Mesendoderm (in vitro differentiated cells): Measurements from ENCODE around the gene TEX54.

Experiments
- DNase-seq: peaks from one replicate; pipeline ENCODE4 v3.0.0; 2013
- H2AK5ac ChIP-seq: 2 replicates; pipeline ENCODE4 v1.6.1; 2013; ENCODE audit warnings: low read length, inconsistent platforms
- H2BK120ac ChIP-seq: 2 replicates; pipeline ENCODE4 v1.6.1; 2013; ENCODE audit warnings: low read depth, mild to moderate bottlenecking, low read length, moderate library complexity, mixed read lengths
- H2BK15ac ChIP-seq: replicated peaks from 2 replicates; pipeline ENCODE4 v1.6.1; 2013; ENCODE audit warnings: low read depth, mild to moderate bottlenecking, moderate library complexity
- H2BK5ac ChIP-seq: 2 replicates; pipeline ENCODE4 v1.6.1; 2013; ENCODE audit warnings: low read length, inconsistent platforms
- H3K18ac ChIP-seq: 2 replicates; pipeline ENCODE4 v1.6.1; 2013; ENCODE audit warnings: mild to moderate bottlenecking, low read length, mixed read lengths
- H3K23ac ChIP-seq: one replicate; pipeline ENCODE4 v1.6.1; 2013; ENCODE audit warnings: low read length
- H3K27ac ChIP-seq: 2 replicates; pipeline ENCODE4 v1.5.1; 2013; ENCODE audit warnings: low read depth, mild to moderate bottlenecking, inconsistent platforms, low read length, moderate library complexity
- H3K27me3 ChIP-seq: 2 replicates; pipeline ENCODE4 v1.6.1; 2013; ENCODE audit warnings: low read length, control low read depth, mild to moderate bottlenecking, inconsistent platforms; ENCODE audit not compliant: insufficient read depth, poor library complexity
- H3K36me3 ChIP-seq: 2 replicates; pipeline ENCODE4 v1.6.1; 2013; ENCODE audit warnings: low read length, inconsistent platforms; ENCODE audit not compliant: control insufficient read depth, insufficient read depth
- H3K4ac ChIP-seq: one replicate; pipeline ENCODE4 v1.6.1; 2013; ENCODE audit warnings: low read depth, mild to moderate bottlenecking, low read length, moderate library complexity
- H3K4me1 ChIP-seq: 2 replicates; pipeline ENCODE4 v1.6.1; 2013; ENCODE audit warnings: low read depth, low read length, inconsistent platforms; ENCODE audit not compliant: control insufficient read depth
- H3K4me2 ChIP-seq: 2 replicates; pipeline ENCODE4 v1.6.1; 2013; ENCODE audit warnings: low read length
- H3K4me3 ChIP-seq: 2 replicates; pipeline ENCODE4 v1.5.1; 2013; ENCODE audit warnings: mild to moderate bottlenecking, low read length
- H3K56ac ChIP-seq: one replicate; pipeline ENCODE4 v1.6.1; 2013; ENCODE audit warnings: low read length
- H3K79me1 ChIP-seq: 2 replicates; pipeline ENCODE4 v1.6.1; 2013; ENCODE audit warnings: low read length, inconsistent platforms
- H3K79me2 ChIP-seq: 2 replicates; pipeline ENCODE4 v1.6.1; 2013; ENCODE audit warnings: mild to moderate bottlenecking, low read length; ENCODE audit not compliant: control insufficient read depth, insufficient read depth
- H3K9ac ChIP-seq: 2 replicates; pipeline ENCODE4 v1.6.1; 2013; ENCODE audit warnings: low read length, inconsistent platforms
- H4K5ac ChIP-seq: one replicate; pipeline ENCODE4 v1.6.1; 2013; ENCODE audit warnings: low read length
- H4K8ac ChIP-seq: one replicate; pipeline ENCODE4 v1.6.1; 2013; ENCODE audit warnings: low read depth, mild to moderate bottlenecking, control low read depth, low read length, moderate library complexity
- WGBS: extraction: QIAGEN DNeasy Blood & Tissue Kit; methylation state at CpG from one replicate; pipeline ENCODE4 v1.1.7; 2013; ENCODE audit warnings: low lambda C conversion rate, missing lambda C conversion rate; ENCODE audit not compliant: insufficient coverage; ENCODE audit errors: extremely low coverage; 5-methylcytosine and 5-hydroxymethylcytosine counted together

Gene TEX54

GRCh38 chr11:62801071-62801470 is 31.6 kb downstream of the TEX54 start:
- Histone ChIP-seq H3K56ac (no peak overlapping the region), H3K27ac (no peak overlapping the region), H3K27me3 (no peaks in the 10 kb centered on the region), H3K4me3 (no peak overlapping the region), H3K4me2 (no peak overlapping the region), H3K18ac (no peak overlapping the region), H3K79me2 (peaks cover 18% of the 10 kb centered on the region), H3K4ac (no peak overlapping the region), H4K5ac (no peak overlapping the region), H2BK120ac (no peak overlapping the region), H2BK5ac (no peak overlapping the region), H3K4me1 (peaks cover 5% of the 10 kb centered on the region), H2AK5ac (no peak overlapping the region), H3K23ac (no peak overlapping the region), H3K36me3 (peaks cover 22% of the 10 kb centered on the region), H3K79me1 (peaks cover 12% of the 10 kb centered on the region), H3K9ac (no peak overlapping the region), H4K8ac (no peak overlapping the region), H2BK15ac (no peak overlapping the region)
- DNase-seq = no peak
- WGBS = no CpG with 5 or more reads among the region's 4 CpGs

- no peak overlapping the region for H2AK5ac ChIP-seq
- H3K4me1 ChIP-seq = peaks cover 3% of the 10 kb centered on the region
- H4K5ac ChIP-seq = no peak overlapping the region
- H2BK15ac ChIP-seq = no peak overlapping the region
- H3K4me3 ChIP-seq = no peak overlapping the region
- H4K8ac ChIP-seq = no peak overlapping the region
- no peak for DNase-seq
- no peak overlapping the region for H3K27ac ChIP-seq
- no peak overlapping the region for H3K4ac ChIP-seq
- no peak overlapping the region for H3K23ac ChIP-seq
- WGBS = no CpG with 5 or more reads among the region's 10 CpGs
- H3K4me2 ChIP-seq = no peak overlapping the region
- H3K36me3 ChIP-seq = peaks cover 29% of the 10 kb centered on the region
- no peak overlapping the region for H2BK5ac ChIP-seq
- no peak overlapping the region for H3K56ac ChIP-seq
- peaks cover 11% of the 10 kb centered on the region for H3K79me1 ChIP-seq
- peaks cover 13% of the 10 kb centered on the region for H3K79me2 ChIP-seq
- H3K27me3 ChIP-seq = no peaks in the 10 kb centered on the region
- H3K18ac ChIP-seq = no peak overlapping the region
- no peak overlapping the region for H2BK120ac ChIP-seq
- H3K9ac ChIP-seq = no peak overlapping the region
Measured at GRCh38 chr11:62799486-62799885, 33.2 kb downstream of the TEX54 start.

- no CpG with 5 or more reads among the region's 7 CpGs for whole genome bisulfite sequencing
- no peak overlapping the region for H3K4me2 ChIP-seq
- no peak overlapping the region for H2BK120ac ChIP-seq
- peak; percentile 63 for DNase-seq
- no peak overlapping the region for H3K4ac ChIP-seq
- H3K4me3 ChIP-seq = no peak overlapping the region
- H2AK5ac ChIP-seq = no peak overlapping the region
- H4K8ac ChIP-seq = no peak overlapping the region
- H3K27me3 ChIP-seq = no peaks in the 10 kb centered on the region
- H3K18ac ChIP-seq = no peak overlapping the region
- peaks cover 31% of the 10 kb centered on the region for H3K36me3 ChIP-seq
- peaks cover 2% of the 10 kb centered on the region for H3K79me1 ChIP-seq
- H3K9ac ChIP-seq = no peak overlapping the region
- no peak overlapping the region for H2BK5ac ChIP-seq
- no peak overlapping the region for H4K5ac ChIP-seq
- peaks cover 4% of the 10 kb centered on the region for H3K79me2 ChIP-seq
- no peaks in the 10 kb centered on the region for H3K4me1 ChIP-seq
- H2BK15ac ChIP-seq = no peak overlapping the region
- no peak overlapping the region for H3K27ac ChIP-seq
- H3K56ac ChIP-seq = no peak overlapping the region
- H3K23ac ChIP-seq = no peak overlapping the region
Measured at GRCh38 chr11:62796281-62796680, 36.4 kb downstream of the TEX54 start.

- peaks cover 9% of the 10 kb centered on the region for H3K79me1 ChIP-seq
- H3K4me3 ChIP-seq = no peak overlapping the region
- H2AK5ac ChIP-seq = no peak overlapping the region
- no peak overlapping the region for H3K27ac ChIP-seq
- no peak overlapping the region for H4K5ac ChIP-seq
- H3K4me1 ChIP-seq = peaks cover 2% of the 10 kb centered on the region
- H3K4ac ChIP-seq = no peak overlapping the region
- H2BK120ac ChIP-seq = no peak overlapping the region
- H3K36me3 ChIP-seq = peaks cover 21% of the 10 kb centered on the region
- DNase-seq = no peak
- no peaks in the 10 kb centered on the region for H3K27me3 ChIP-seq
- peaks cover 22% of the 10 kb centered on the region for H3K79me2 ChIP-seq
- H2BK5ac ChIP-seq = no peak overlapping the region
- no peak overlapping the region for H4K8ac ChIP-seq
- H3K4me2 ChIP-seq = no peak overlapping the region
- no peak overlapping the region for H2BK15ac ChIP-seq
- H3K9ac ChIP-seq = no peak overlapping the region
- no peak overlapping the region for H3K18ac ChIP-seq
- WGBS = no CpG with 5 or more reads among the region's 8 CpGs
- no peak overlapping the region for H3K56ac ChIP-seq
- H3K23ac ChIP-seq = no peak overlapping the region
Measured at GRCh38 chr11:62794201-62794775, 38.4 kb downstream of the TEX54 start.

GRCh38 chr11:62792202-62792575 is 40.5 kb downstream of the TEX54 start:
- no peak overlapping the region for H2AK5ac ChIP-seq
- no CpG with 5 or more reads among the region's 11 CpGs for WGBS
- H3K18ac ChIP-seq = no peak overlapping the region
- H3K23ac ChIP-seq = no peak overlapping the region
- H2BK5ac ChIP-seq = no peak overlapping the region
- no peak overlapping the region for H2BK120ac ChIP-seq
- no peak overlapping the region for H3K4me3 ChIP-seq
- peak; percentile 57 for DNase-seq
- no peak overlapping the region for H3K4me2 ChIP-seq
- H3K9ac ChIP-seq = peak overlapping the region; percentile 42
- H3K56ac ChIP-seq = peak overlapping the region; percentile 63
- peaks cover 2% of the 10 kb centered on the region for H3K4me1 ChIP-seq
- H3K79me1 ChIP-seq = peaks cover 16% of the 10 kb centered on the region
- H3K36me3 ChIP-seq = peaks cover 22% of the 10 kb centered on the region
- no peak overlapping the region for H4K5ac ChIP-seq
- H2BK15ac ChIP-seq = no peak overlapping the region
- peak overlapping the region; percentile 30 for H3K27ac ChIP-seq
- no peak overlapping the region for H4K8ac ChIP-seq
- no peaks in the 10 kb centered on the region for H3K27me3 ChIP-seq
- H3K79me2 ChIP-seq = peaks cover 28% of the 10 kb centered on the region
- no peak overlapping the region for H3K4ac ChIP-seq
